ENCODE measurements around the gene NARF.
"Not testable (repeated sequence)": the region's sequence is repeated elsewhere in the genome, so short reads cannot be mapped to it uniquely, and the experiment has no call there.

The NARF gene

GRCh38 chr17:82497483-82498405, 39.2 kb downstream of the NARF start:
- peak in 1 of 2 experiments; percentile 36 for DNase-seq (ENCODE audit: low spot score in 2 of 2)
- in situ Hi-C loops (cut with MboI; ENCODE audit: low sequenced_read_pairs), result no loop called here

GRCh38 chr17:82502207-82502606, 43.7 kb downstream of the NARF start:
- in situ Hi-C loops (cut with MboI; ENCODE audit: low sequenced_read_pairs), result no loop called here
- H3K4me3 ChIP-seq, result no peak overlapping the region

More at GRCh38 chr17:82497483-82498405, 39.2 kb downstream of the NARF start:
- peak overlapping the region; percentile 30 for H3K4me3 ChIP-seq
- H3K36me3 ChIP-seq (replicated peaks), result no peaks in the 10 kb centered on the region
- H3K4me1 ChIP-seq, result peaks cover 14% of the 10 kb centered on the region
- no peaks in the 10 kb centered on the region for H3K9me3 ChIP-seq
- no peaks in the 10 kb centered on the region for H3K27me3 ChIP-seq (ENCODE audit: low read depth)

GRCh38 chr17:82503094-82503727, 44.7 kb downstream of the NARF start:
- Histone ChIP-seq H3K4me3 (no peak overlapping the region), H3K9me3 (no peaks in the 10 kb centered on the region), H3K36me3 (replicated peaks) (no peaks in the 10 kb centered on the region), H3K4me1 (no peaks in the 10 kb centered on the region), H3K27me3 (ENCODE audit: low read depth) (no peaks in the 10 kb centered on the region)
- in situ Hi-C loops (cut with MboI; ENCODE audit: low sequenced_read_pairs), result no loop called here
- no peak for DNase-seq (ENCODE audit: low spot score in 2 of 2)

More at GRCh38 chr17:82502207-82502606, 43.7 kb downstream of the NARF start:
- Histone ChIP-seq H3K9me3 (no peaks in the 10 kb centered on the region), H3K27me3 (ENCODE audit: low read depth) (no peaks in the 10 kb centered on the region), H3K4me1 (peaks cover 4% of the 10 kb centered on the region), H3K36me3 (replicated peaks) (no peaks in the 10 kb centered on the region)
- DNase-seq (ENCODE audit: low spot score in 2 of 2), result no peak

GRCh38 chr17:82503728-82504308, 45.3 kb downstream of the NARF start:
- no peak for DNase-seq (ENCODE audit: low spot score in 2 of 2)
- in situ Hi-C loops (cut with MboI; ENCODE audit: low sequenced_read_pairs), result no loop called here
- no peaks in the 10 kb centered on the region for H3K9me3 ChIP-seq
- H3K36me3 ChIP-seq (replicated peaks), result no peaks in the 10 kb centered on the region
- no peaks in the 10 kb centered on the region for H3K27me3 ChIP-seq (ENCODE audit: low read depth)
- no peak overlapping the region for H3K4me3 ChIP-seq
- H3K4me1 ChIP-seq, result no peaks in the 10 kb centered on the region

- no peaks in the 10 kb centered on the region for H3K36me3 ChIP-seq (replicated peaks)
- no peaks in the 10 kb centered on the region for H3K4me1 ChIP-seq
- H3K27me3 ChIP-seq (ENCODE audit: low read depth), result no peaks in the 10 kb centered on the region
- H3K9me3 ChIP-seq, result no peaks in the 10 kb centered on the region
- no peak overlapping the region for H3K4me3 ChIP-seq
- in situ Hi-C loops (cut with MboI; ENCODE audit: low sequenced_read_pairs), result no loop called here
- DNase-seq (ENCODE audit: low spot score in 2 of 2), result no peak
Measured at GRCh38 chr17:82505296-82505695, 46.8 kb downstream of the NARF start.

- not testable (repeated sequence) for DNase-seq (ENCODE audit: low spot score in 2 of 2)
Measured at GRCh38 chr17:82506402-82506801, 47.9 kb downstream of the NARF start.

GRCh38 chr17:82507631-82508175, 49.2 kb downstream of the NARF start:
- Histone ChIP-seq H3K4me1 (no peaks in the 10 kb centered on the region), H3K27me3 (ENCODE audit: low read depth) (no peaks in the 10 kb centered on the region), H3K36me3 (replicated peaks) (no peaks in the 10 kb centered on the region), H3K9me3 (no peaks in the 10 kb centered on the region), H3K4me3 (no peak overlapping the region)
- DNase-seq (ENCODE audit: low spot score in 2 of 2), result no peak
- in situ Hi-C loops (cut with MboI; ENCODE audit: low sequenced_read_pairs), result no loop called here

More at GRCh38 chr17:82506402-82506801, 47.9 kb downstream of the NARF start:
- H3K4me3 ChIP-seq; in situ Hi-C loops (cut with MboI; ENCODE audit: low sequenced_read_pairs); H3K9me3 ChIP-seq; H3K4me1 ChIP-seq; H3K27me3 ChIP-seq (ENCODE audit: low read depth); H3K36me3 ChIP-seq (replicated peaks): not testable (repeated sequence)

GRCh38 chr17:82511642-82512041, 53.1 kb downstream of the NARF start:
- H3K27me3 ChIP-seq (ENCODE audit: low read depth); H3K4me1 ChIP-seq; H3K4me3 ChIP-seq; H3K9me3 ChIP-seq; H3K36me3 ChIP-seq (replicated peaks); DNase-seq (ENCODE audit: low spot score in 2 of 2); in situ Hi-C loops (cut with MboI; ENCODE audit: low sequenced_read_pairs): not testable (repeated sequence)

- in situ Hi-C loops (cut with MboI; ENCODE audit: low sequenced_read_pairs); H3K36me3 ChIP-seq (replicated peaks); H3K4me1 ChIP-seq; H3K27me3 ChIP-seq (ENCODE audit: low read depth); DNase-seq (ENCODE audit: low spot score in 2 of 2); H3K9me3 ChIP-seq; H3K4me3 ChIP-seq: not testable (repeated sequence)
Measured at GRCh38 chr17:82513864-82514263, 55.3 kb downstream of the NARF start.

GRCh38 chr17:82517230-82517865, 58.8 kb downstream of the NARF start:
- Histone ChIP-seq H3K4me3 (no peak overlapping the region), H3K4me1 (peaks cover 4% of the 10 kb centered on the region), H3K9me3 (peaks cover 2% of the 10 kb centered on the region), H3K27me3 (ENCODE audit: low read depth) (no peaks in the 10 kb centered on the region), H3K36me3 (replicated peaks) (no peaks in the 10 kb centered on the region)
- DNase-seq (ENCODE audit: low spot score in 2 of 2), result no peak
- in situ Hi-C loops (cut with MboI; ENCODE audit: low sequenced_read_pairs), result no loop called here

- Histone ChIP-seq H3K9me3 (peaks cover 2% of the 10 kb centered on the region; the same call in 1 of the 2 replicates), H3K4me3 (peak within 1 kb of the TSS; percentile 75), H3K27me3 (ENCODE audit: low read depth) (no peaks in the 10 kb centered on the region), H3K4me1 (peaks cover 4% of the 10 kb centered on the region), H3K36me3 (replicated peaks) (peaks cover 6% of the 10 kb centered on the region)
- peak; percentile 91 to 93 for DNase-seq (ENCODE audit: low spot score in 2 of 2)
- in situ Hi-C loops (cut with MboI; ENCODE audit: low sequenced_read_pairs), result no loop called here
Measured at GRCh38 chr17:82518826-82519810, 60.6 kb downstream of the NARF start, which contains the start of gene FOXK2. Gene FOXK2 (plus strand): TSS chr17:82519732. CDS start chr17:82519889, 157 bp downstream.
